Stimulated activated CD8-positive, alpha-beta memory T cell treated with anti-CD3 and anti-CD28 coated beads, Interleukin-7, amount 100 ng/mL, for 1 hour (primary cell): ENCODE measurements around the gene AUTS2.

Experiments
- DNase-seq, 2 donors: peaks; one replicate each; pipeline ENCODE4 v3.0.0-alpha.2; 2020; ENCODE audit warnings: low read depth in 2 of 2

Gene AUTS2

DNA sequence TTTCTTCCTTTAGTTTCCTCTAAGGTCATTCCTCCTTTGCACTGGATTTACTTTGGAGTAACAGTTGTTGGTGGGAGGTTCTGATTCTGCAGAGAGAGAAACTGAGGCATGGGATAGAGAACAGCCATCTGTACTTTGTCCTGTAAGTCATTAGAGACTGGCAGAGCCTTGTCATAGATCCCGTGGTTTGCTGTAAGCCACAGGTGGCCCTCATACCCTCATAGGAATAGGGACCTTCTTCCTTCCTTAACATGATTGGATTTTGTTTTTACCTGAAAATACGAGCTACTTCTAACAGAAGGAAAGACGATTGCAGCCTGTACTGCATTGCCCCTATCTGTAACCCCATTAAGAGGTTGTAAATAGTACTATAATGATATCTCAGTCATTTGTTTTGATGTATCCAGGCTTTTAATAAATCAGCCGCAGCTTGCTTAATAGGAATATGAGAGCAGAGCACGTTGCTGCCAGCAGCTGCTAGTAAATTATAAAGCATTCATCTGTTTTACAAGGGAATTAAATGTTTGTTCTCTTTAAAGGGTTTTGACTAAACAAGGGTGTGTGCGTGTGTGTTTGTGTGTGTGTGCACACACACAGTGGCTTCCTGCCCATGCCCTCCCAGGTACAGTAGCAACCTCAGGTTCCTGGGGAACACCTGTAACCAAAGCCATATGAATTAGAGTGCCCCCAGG is 249.8 kb downstream of the AUTS2 start:
- DNase-seq = no peak

- DNase-seq = no peak
Measured at GRCh38 chr7:69849268-69849667, 251.0 kb downstream of the AUTS2 start.

GRCh38 chr7:69857014-69857413 is 258.7 kb downstream of the AUTS2 start:
- DNase-seq = no peak

DNA sequence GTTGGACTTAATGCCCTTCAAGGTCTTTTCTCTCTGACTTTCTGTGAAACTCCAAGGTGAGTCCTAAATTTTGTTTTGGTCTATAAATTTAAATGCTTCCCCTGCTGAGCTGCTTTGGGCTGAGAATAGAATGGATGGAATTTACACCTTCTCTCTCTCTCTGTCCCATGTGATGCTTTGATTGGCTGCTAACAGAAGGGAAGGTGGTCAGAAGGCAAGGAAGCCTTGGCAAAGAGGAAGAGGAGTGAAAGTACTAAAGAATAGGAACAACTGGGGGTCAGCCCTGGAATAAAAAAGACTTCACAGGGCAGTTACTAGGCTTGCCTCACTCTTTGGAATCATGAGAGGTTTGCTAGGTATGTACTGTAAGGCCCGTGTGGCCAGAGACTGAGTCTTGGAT is 260.2 kb downstream of the AUTS2 start:
- no peak for DNase-seq

- no peak for DNase-seq
Measured at GRCh38 chr7:69859342-69859741, 261.1 kb downstream of the AUTS2 start.

DNA sequence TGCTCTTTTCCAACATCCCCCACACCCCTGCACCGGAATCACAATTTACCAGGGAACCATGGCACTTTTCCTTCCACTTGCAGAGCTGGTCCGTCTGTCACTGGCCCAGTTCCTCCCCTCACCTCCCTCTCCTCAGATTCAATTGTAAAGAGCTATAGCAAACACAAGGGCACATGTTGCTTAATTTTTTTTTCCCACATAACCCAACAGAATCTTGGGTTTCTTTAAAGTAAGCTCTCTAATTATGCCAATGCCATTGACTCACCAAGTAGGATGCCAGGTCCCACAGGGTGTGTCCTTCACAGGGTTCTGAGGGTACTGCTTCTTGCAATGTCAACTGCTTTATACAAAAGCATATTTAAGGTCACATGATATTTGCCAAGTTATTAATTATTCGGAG is 262.2 kb downstream of the AUTS2 start:
- DNase-seq = no peak

GRCh38 chr7:69860941-69861622 is 262.8 kb downstream of the AUTS2 start:
- no peak for DNase-seq

DNA sequence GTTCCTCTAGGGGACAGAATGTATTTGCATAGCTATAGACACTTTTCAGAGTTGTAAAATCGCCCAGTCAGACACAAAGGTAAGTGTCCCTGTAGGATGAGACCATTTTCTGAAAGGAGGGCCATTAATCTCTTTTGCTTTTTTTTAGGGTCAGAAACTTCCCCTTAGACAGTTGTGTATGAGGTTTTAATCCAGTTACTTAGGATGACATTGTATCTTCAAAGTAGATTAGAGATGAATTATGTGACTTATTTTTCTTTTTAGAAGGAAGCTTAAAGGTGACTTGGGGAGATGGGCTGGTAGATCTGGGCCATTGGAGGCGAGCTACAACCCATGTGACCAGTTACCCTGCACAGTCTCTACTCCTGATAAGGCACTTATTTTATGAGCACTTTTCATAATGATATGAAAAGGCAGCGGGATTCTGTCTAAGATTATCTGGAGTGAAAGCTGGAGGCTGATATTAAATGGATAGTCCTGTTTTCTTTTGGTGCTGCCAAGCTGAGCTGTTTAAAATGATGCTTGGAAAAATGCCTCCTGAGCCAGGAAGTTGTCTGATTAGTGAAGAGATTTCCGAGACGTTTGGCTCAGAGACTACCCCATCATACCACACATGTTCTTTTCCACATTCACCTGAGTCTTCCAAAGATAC is 264.3 kb downstream of the AUTS2 start:
- no peak for DNase-seq

DNA sequence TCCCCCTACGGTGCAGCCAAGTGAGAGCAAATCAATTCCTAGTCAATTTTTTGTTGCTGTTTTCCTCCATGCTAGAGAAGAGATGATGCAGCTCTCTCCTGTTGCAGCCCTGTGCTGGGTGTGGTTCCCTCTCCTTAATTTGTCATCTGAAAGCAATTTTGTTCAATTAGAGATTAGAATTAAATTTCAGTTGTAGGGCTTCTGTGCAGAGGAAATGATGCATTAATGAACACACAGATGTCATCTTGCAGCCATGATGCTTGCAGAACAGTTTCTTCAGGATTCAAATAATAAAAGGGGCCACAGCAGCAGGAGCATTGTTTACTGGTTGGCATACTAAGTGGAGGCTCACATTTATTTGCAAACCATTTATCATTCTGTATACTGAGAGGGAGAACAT is 266.0 kb downstream of the AUTS2 start:
- DNase-seq = no peak

- DNase-seq = no peak
Measured at GRCh38 chr7:69864822-69865221, 266.5 kb downstream of the AUTS2 start.

DNA sequence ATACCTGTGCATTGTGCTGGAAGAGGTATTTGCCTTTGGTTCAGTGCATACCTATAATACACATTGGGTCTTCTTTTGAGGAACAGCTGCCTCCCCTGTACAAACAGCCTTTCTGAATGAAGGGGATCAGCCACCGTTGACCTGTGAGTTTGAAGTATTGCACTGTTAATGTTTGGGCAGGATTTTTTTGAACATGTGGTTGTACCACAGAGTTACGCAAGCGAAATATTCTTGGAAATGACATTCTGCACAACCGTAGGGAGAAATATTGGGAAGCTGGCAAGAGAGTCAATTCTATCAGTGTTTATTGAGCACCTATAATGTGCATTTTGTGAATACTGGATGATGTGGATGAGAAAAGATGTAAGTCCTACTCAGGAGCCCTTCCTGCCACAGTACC is 270.6 kb downstream of the AUTS2 start:
- no peak for DNase-seq

DNA sequence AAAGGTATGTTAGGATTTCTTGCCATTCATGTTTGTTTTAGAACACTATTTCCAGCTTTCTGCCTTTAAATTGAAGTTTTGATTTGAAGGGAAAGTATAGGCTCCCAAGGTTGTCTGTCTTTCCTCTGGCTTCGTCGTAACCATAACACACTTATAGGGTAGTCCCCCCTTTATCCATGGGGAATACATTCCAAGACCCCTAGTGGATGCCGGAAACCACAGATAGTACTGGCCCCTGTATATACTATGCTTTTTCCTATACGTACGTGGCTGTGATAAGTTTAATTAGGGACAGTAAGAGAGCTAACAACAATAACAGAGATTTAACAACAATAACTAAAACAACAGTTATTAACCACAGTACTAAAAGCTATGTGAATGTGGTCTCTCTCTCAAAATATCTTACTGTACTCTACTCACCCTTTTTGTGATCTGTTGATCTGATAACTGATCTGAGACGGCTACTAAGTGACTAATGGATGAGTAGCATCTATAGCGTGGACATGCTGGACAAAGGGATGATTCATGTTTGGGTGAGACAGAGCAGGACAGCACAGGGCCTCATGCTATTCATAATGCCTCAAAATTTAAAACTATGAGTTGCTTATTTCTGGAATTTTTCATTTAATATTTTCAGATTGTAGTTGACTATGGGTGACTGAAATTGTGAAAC is 273.1 kb downstream of the AUTS2 start:
- DNase-seq = no peak

DNA sequence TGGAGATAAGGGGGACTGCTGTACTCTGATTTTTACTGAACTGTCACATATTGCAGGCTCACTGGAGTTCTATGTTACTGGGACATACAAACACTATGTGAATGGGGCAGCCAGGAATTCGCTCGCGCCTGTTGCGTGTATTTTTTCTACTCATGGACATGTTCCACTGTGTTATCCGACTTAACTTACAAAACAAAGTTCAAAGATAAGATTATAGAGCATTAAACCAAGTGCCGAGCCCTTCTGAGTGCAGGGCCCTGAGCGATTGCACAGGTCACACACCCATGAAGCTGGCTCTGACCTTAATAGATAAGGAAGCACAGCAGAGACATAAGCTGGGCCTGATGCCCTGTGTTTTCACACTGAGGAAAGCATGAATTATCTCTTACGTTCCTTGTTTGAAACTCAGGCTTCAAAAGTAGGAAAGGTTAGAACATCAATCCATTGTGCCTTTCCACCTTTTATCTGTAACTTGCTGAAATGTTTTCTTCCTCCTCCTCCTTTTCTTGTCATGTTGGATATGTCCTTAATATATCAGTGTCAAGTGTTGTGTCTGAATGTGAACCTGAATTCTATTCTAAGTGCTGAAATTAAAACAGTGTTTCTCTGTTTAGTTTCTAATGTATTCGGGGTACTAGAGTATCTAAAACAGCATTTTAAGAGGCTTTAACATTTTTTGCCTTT is 273.8 kb downstream of the AUTS2 start:
- DNase-seq = no peak

GRCh38 chr7:69873512-69873911 is 275.2 kb downstream of the AUTS2 start:
- DNase-seq = no peak

DNA sequence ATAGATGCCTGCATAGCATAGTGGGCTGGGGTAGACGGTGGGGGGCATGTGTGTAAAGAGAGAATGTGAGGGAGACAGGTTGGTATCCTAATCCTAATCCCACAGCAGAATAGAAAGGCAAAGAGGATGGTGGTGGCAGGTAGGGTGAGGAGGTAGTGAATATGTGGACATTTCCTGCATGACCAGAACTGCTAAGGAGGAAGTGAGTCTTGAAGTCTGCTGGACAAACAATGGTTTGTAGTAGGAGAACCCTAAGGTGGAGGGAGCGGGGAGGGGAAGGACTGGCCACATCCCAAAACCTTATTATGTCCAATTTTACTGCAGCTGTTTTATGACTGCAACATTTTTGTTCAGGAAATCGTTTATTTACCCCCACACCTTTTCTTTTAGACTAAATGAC is 279.7 kb downstream of the AUTS2 start:
- DNase-seq = no peak

DNA sequence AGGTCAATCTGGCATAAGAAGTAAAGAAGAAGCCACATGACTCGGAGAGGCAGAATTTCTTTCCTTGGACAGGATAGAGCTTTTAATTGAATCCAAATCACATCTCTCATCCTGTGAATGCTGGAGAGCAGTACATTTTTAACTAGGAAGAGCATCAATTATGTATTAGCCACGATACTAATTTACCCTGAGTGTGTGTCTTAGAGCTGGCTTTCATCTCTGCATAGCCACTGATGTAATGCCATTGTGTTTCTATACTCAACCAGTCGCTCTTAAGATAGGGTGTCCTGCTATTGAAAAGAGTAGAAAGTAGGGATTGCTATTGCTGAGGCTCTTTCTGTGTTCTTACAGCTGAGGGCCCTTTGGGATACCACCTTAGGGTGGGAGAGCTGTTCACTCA is 280.3 kb downstream of the AUTS2 start:
- DNase-seq = no peak

GRCh38 chr7:69879989-69880388 is 281.7 kb downstream of the AUTS2 start:
- no peak for DNase-seq

DNA sequence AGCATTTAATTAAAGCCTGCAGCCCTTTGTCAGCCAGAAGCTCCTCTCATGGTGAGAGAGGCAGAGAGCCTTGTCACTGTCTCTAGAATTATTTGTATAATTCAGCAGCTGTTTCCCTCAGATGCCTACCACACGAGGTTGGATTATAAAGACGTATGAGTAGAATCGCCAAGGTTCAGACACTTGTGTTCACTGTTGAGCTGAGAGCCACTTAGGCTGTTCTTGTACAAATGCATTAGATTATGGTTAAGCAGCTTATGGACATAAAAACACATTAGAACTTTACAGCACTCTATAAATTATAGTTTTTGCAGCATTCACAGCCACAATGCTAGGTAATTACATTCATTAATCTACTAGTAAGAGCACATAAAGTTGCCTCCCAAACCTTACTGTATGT is 282.6 kb downstream of the AUTS2 start:
- DNase-seq = no peak

DNA sequence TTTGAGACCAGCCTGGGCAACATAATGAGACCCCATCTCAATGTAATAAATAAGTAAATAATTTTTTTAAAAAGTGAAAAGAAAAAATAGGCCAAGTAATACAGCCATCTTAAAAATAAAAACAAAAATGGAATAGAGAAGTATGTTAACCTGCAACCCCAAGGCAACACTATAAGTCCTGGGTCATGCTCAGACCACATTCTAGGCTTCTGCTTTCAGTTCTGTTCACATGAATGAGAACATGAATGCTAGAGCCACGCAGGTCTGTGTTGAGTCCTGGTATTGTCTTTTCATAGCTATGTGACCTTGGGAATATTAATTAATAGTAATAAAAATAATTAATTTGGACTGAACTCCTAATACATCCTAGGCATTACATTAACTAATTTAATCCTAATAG is 284.0 kb downstream of the AUTS2 start:
- DNase-seq = no peak

DNA sequence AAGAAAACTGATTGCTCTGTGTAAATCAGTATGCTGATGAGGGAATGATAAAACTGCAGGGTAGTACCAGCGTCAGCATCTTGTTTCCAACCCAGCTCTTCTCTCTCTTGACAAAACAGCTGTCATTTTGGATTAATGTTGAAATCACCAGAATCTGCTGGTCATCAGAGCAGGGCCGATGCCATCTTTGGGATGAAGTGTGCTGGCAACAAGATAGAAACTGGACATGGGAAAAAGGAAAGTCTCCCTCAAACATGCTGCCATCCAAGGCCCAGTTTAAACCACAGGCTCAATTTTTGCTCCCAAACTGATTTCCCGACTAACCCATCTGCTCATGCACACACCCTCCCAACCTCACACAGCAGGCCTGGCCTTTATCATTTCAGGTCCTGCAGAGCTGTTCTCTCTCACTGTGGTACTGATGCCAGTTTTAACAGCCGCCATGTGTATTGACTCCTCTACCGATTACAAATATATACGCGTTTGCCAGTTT is 285.2 kb downstream of the AUTS2 start:
- DNase-seq = no peak

- DNase-seq = no peak
Measured at GRCh38 chr7:69885431-69885830, 287.2 kb downstream of the AUTS2 start.
